GM19043 (cell line): ENCODE measurements around the gene OR2AJ1.
A peak's percentile ranks its signal among the peaks of the same experiment; 100 is the strongest.

Experiments
- ATAC-seq: cut with Tn5 transposase; IDR thresholded peaks from one replicate; pipeline ENCODE4 v1.9.1; 2021; ENCODE audit warnings: low read depth; ENCODE audit not compliant: unreplicated experiment

Gene OR2AJ1

GRCh38 chr1:247953408-247953807 is 28.7 kb downstream of the OR2AJ1 start:
- ATAC-seq: no peak

GRCh38 chr1:247961791-247962190 is 37.1 kb downstream of the OR2AJ1 start:
- ATAC-seq: no peak

GRCh38 chr1:247962911-247963588 is 38.4 kb downstream of the OR2AJ1 start:
- no peak for ATAC-seq

- no peak for ATAC-seq
These were observed 40.2 kb downstream of the OR2AJ1 start, which contains the start of gene OR2AK2 for GRCh38 chr1:247964933-247965332. OR2AK2 (plus strand) TSS chr1:247965233; CDS start chr1:247965377, 144 bp downstream.

- ATAC-seq: peak; percentile 80
These were observed 42.0 kb downstream of the OR2AJ1 start for GRCh38 chr1:247966532-247967204.
